ENCODE results near the gene FLACC1.

FLACC1 gene

GRCh38 chr2:201267278-201268030 lies 89.7 kb downstream of the FLACC1 start:
- no peak overlapping the region for H3K9ac ChIP-seq (ENCODE audit: insufficient read length, low read depth)
- TF ChIP-seq ZNF274 (IDR thresholded peaks at IDR 0.05; ENCODE audit: low read depth, low read length) (no peak), YY1 (IDR thresholded peaks at IDR 0.05; ENCODE audit: insufficient read depth, insufficient read length) (no peak), SUZ12 (IDR thresholded peaks at IDR 0.05; ENCODE audit: extremely low read depth, insufficient read depth, insufficient read length) (no peak)
- H3K4me1 ChIP-seq (ENCODE audit: insufficient read depth, insufficient read length), result no peaks in the 10 kb centered on the region
- no peak overlapping the region for H3K4me3 ChIP-seq (ENCODE audit: insufficient read length, low read depth)
- H3K9me3 ChIP-seq (ENCODE audit: insufficient read depth, low read length), result no peaks in the 10 kb centered on the region
- peaks cover 43% of the 10 kb centered on the region for H3K36me3 ChIP-seq (ENCODE audit: insufficient read depth, insufficient read length, low read length)
- no peak for DNase-seq (ENCODE audit: low read depth, low spot score)
- H3K27me3 ChIP-seq (ENCODE audit: insufficient read depth, insufficient read length), result no peaks in the 10 kb centered on the region

GRCh38 chr2:201266629-201267028 lies 90.5 kb downstream of the FLACC1 start:
- TF ChIP-seq ZNF274 (IDR thresholded peaks at IDR 0.05; ENCODE audit: low read depth, low read length), result no peak
- no peak for TF ChIP-seq YY1 (IDR thresholded peaks at IDR 0.05; ENCODE audit: insufficient read depth, insufficient read length)
- TF ChIP-seq SUZ12 (IDR thresholded peaks at IDR 0.05; ENCODE audit: extremely low read depth, insufficient read depth, insufficient read length), result no peak
- Histone ChIP-seq H3K9ac (ENCODE audit: insufficient read length, low read depth) (no peak overlapping the region), H3K4me3 (ENCODE audit: insufficient read length, low read depth) (no peak overlapping the region), H3K27me3 (ENCODE audit: insufficient read depth, insufficient read length) (no peaks in the 10 kb centered on the region), H3K36me3 (ENCODE audit: insufficient read depth, insufficient read length, low read length) (peaks cover 37% of the 10 kb centered on the region), H3K9me3 (ENCODE audit: insufficient read depth, low read length) (no peaks in the 10 kb centered on the region), H3K4me1 (ENCODE audit: insufficient read depth, insufficient read length) (no peaks in the 10 kb centered on the region)
- no peak for DNase-seq (ENCODE audit: low read depth, low spot score)

GRCh38 chr2:201264472-201265173 lies 92.5 kb downstream of the FLACC1 start:
- H3K4me1 ChIP-seq (ENCODE audit: insufficient read depth, insufficient read length), result peaks cover 5% of the 10 kb centered on the region
- TF ChIP-seq SUZ12 (IDR thresholded peaks at IDR 0.05; ENCODE audit: extremely low read depth, insufficient read depth, insufficient read length) (no peak), ZNF274 (IDR thresholded peaks at IDR 0.05; ENCODE audit: low read depth, low read length) (no peak), YY1 (IDR thresholded peaks at IDR 0.05; ENCODE audit: insufficient read depth, insufficient read length) (no peak)
- no peak overlapping the region for H3K4me3 ChIP-seq (ENCODE audit: insufficient read length, low read depth)

GRCh38 chr2:201263779-201264178 lies 93.4 kb downstream of the FLACC1 start:
- H3K4me1 ChIP-seq (ENCODE audit: insufficient read depth, insufficient read length), result peaks cover 5% of the 10 kb centered on the region
- H3K36me3 ChIP-seq (ENCODE audit: insufficient read depth, insufficient read length, low read length), result peaks cover 19% of the 10 kb centered on the region
- H3K4me3 ChIP-seq (ENCODE audit: insufficient read length, low read depth), result no peak overlapping the region
- no peak for TF ChIP-seq SUZ12 (IDR thresholded peaks at IDR 0.05; ENCODE audit: extremely low read depth, insufficient read depth, insufficient read length)
- TF ChIP-seq ZNF274 (IDR thresholded peaks at IDR 0.05; ENCODE audit: low read depth, low read length), result no peak
- TF ChIP-seq YY1 (IDR thresholded peaks at IDR 0.05; ENCODE audit: insufficient read depth, insufficient read length), result no peak
- no peaks in the 10 kb centered on the region for H3K27me3 ChIP-seq (ENCODE audit: insufficient read depth, insufficient read length)
- no peak overlapping the region for H3K9ac ChIP-seq (ENCODE audit: insufficient read length, low read depth)
- no peak for DNase-seq (ENCODE audit: low read depth, low spot score)
- H3K9me3 ChIP-seq (ENCODE audit: insufficient read depth, low read length), result no peaks in the 10 kb centered on the region

More at GRCh38 chr2:201264472-201265173, 92.5 kb downstream of the FLACC1 start:
- Histone ChIP-seq H3K27me3 (ENCODE audit: insufficient read depth, insufficient read length) (no peaks in the 10 kb centered on the region), H3K9ac (ENCODE audit: insufficient read length, low read depth) (no peak overlapping the region), H3K36me3 (ENCODE audit: insufficient read depth, insufficient read length, low read length) (peaks cover 26% of the 10 kb centered on the region), H3K9me3 (ENCODE audit: insufficient read depth, low read length) (no peaks in the 10 kb centered on the region)
- no peak for DNase-seq (ENCODE audit: low read depth, low spot score)

- TF ChIP-seq ZNF274 (IDR thresholded peaks at IDR 0.05; ENCODE audit: low read depth, low read length) (no peak), YY1 (IDR thresholded peaks at IDR 0.05; ENCODE audit: insufficient read depth, insufficient read length) (no peak), SUZ12 (IDR thresholded peaks at IDR 0.05; ENCODE audit: extremely low read depth, insufficient read depth, insufficient read length) (no peak)
- no peaks in the 10 kb centered on the region for H3K27me3 ChIP-seq (ENCODE audit: insufficient read depth, insufficient read length)
Observed at GRCh38 chr2:201262718-201263117, 94.4 kb downstream of the FLACC1 start.

GRCh38 chr2:201261906-201262305 lies 95.2 kb downstream of the FLACC1 start:
- Histone ChIP-seq H3K4me3 (ENCODE audit: insufficient read length, low read depth) (no peak overlapping the region), H3K9me3 (ENCODE audit: insufficient read depth, low read length) (no peaks in the 10 kb centered on the region), H3K9ac (ENCODE audit: insufficient read length, low read depth) (no peak overlapping the region), H3K4me1 (ENCODE audit: insufficient read depth, insufficient read length) (peaks cover 5% of the 10 kb centered on the region), H3K36me3 (ENCODE audit: insufficient read depth, insufficient read length, low read length) (peaks cover 9% of the 10 kb centered on the region), H3K27me3 (ENCODE audit: insufficient read depth, insufficient read length) (no peaks in the 10 kb centered on the region)
- no peak for TF ChIP-seq YY1 (IDR thresholded peaks at IDR 0.05; ENCODE audit: insufficient read depth, insufficient read length)
- no peak for TF ChIP-seq ZNF274 (IDR thresholded peaks at IDR 0.05; ENCODE audit: low read depth, low read length)
- no peak for TF ChIP-seq SUZ12 (IDR thresholded peaks at IDR 0.05; ENCODE audit: extremely low read depth, insufficient read depth, insufficient read length)
- DNase-seq (ENCODE audit: low read depth, low spot score), result no peak

More at GRCh38 chr2:201262718-201263117, 94.4 kb downstream of the FLACC1 start:
- no peak overlapping the region for H3K9ac ChIP-seq (ENCODE audit: insufficient read length, low read depth)
- H3K4me1 ChIP-seq (ENCODE audit: insufficient read depth, insufficient read length), result peaks cover 5% of the 10 kb centered on the region
- DNase-seq (ENCODE audit: low read depth, low spot score), result no peak
- peaks cover 16% of the 10 kb centered on the region for H3K36me3 ChIP-seq (ENCODE audit: insufficient read depth, insufficient read length, low read length)
- H3K4me3 ChIP-seq (ENCODE audit: insufficient read length, low read depth), result no peak overlapping the region
- H3K9me3 ChIP-seq (ENCODE audit: insufficient read depth, low read length), result no peaks in the 10 kb centered on the region

GRCh38 chr2:201261471-201261870 lies 95.7 kb downstream of the FLACC1 start:
- Histone ChIP-seq H3K36me3 (ENCODE audit: insufficient read depth, insufficient read length, low read length) (peaks cover 5% of the 10 kb centered on the region), H3K4me3 (ENCODE audit: insufficient read length, low read depth) (no peak overlapping the region), H3K9ac (ENCODE audit: insufficient read length, low read depth) (no peak overlapping the region), H3K9me3 (ENCODE audit: insufficient read depth, low read length) (no peaks in the 10 kb centered on the region), H3K4me1 (ENCODE audit: insufficient read depth, insufficient read length) (peaks cover 5% of the 10 kb centered on the region), H3K27me3 (ENCODE audit: insufficient read depth, insufficient read length) (no peaks in the 10 kb centered on the region)
- no peak for DNase-seq (ENCODE audit: low read depth, low spot score)
- no peak for TF ChIP-seq SUZ12 (IDR thresholded peaks at IDR 0.05; ENCODE audit: extremely low read depth, insufficient read depth, insufficient read length)
- TF ChIP-seq YY1 (IDR thresholded peaks at IDR 0.05; ENCODE audit: insufficient read depth, insufficient read length), result no peak
- no peak for TF ChIP-seq ZNF274 (IDR thresholded peaks at IDR 0.05; ENCODE audit: low read depth, low read length)

All from NT2/D1 (cell line).